MM.1S (cell line): Measurements from ENCODE around the gene PTGFR.

Experiments
- DNase-seq: peaks from one replicate; pipeline ENCODE4 v3.0.0-alpha.2; 2015
- H2AFZ ChIP-seq: fragments of 300-600 bp; sonication (generic); 2 replicates; pipeline ENCODE4 v1.6.0; 2016; ENCODE audit warnings: antibody characterized with exemption, low read length
- H3F3A ChIP-seq: fragments of 300-600 bp; sonication (generic); 2 replicates; pipeline ENCODE4 v1.6.1; 2016; ENCODE audit warnings: mild to moderate bottlenecking, antibody characterized with exemption, low read length, moderate library complexity, mixed read lengths; ENCODE audit not compliant: insufficient read depth
- H3K27ac ChIP-seq: fragments of 300-600 bp; sonication (generic); 2 replicates; pipeline ENCODE4 v1.5.1; 2016; ENCODE audit warnings: mild to moderate bottlenecking, low read length
- H3K27me3 ChIP-seq: fragments of 300-600 bp; sonication (generic); replicated peaks from 2 replicates; pipeline ENCODE4 v1.6.0; 2016; ENCODE audit warnings: low read length; ENCODE audit not compliant: insufficient read depth
- H3K36me3 ChIP-seq: fragments of 300-600 bp; sonication (generic); replicated peaks from 2 replicates; pipeline ENCODE4 v1.6.1; 2016; ENCODE audit warnings: mild to moderate bottlenecking, low read length, mixed read lengths; ENCODE audit not compliant: insufficient read depth
- H3K4me1 ChIP-seq: fragments of 300-600 bp; sonication (generic); 2 replicates; pipeline ENCODE4 v1.6.1; 2016; ENCODE audit warnings: low read length, mixed read lengths
- H3K4me2 ChIP-seq: fragments of 300-600 bp; sonication (generic); 2 replicates; pipeline ENCODE4 v1.6.0; 2016; ENCODE audit warnings: low read depth, low read length
- H3K4me3 ChIP-seq: fragments of 300-600 bp; sonication (generic); 2 replicates; pipeline ENCODE4 v1.5.1; 2016; ENCODE audit warnings: low read length, mixed read lengths
- H3K79me2 ChIP-seq: fragments of 300-600 bp; sonication (generic); 2 replicates; pipeline ENCODE4 v1.6.1; 2016; ENCODE audit warnings: mixed run types, low read length, mixed read lengths
- H3K9ac ChIP-seq: fragments of 300-600 bp; sonication (generic); 2 replicates; pipeline ENCODE4 v1.6.1; 2016; ENCODE audit warnings: low read length, mixed read lengths
- H3K9me2 ChIP-seq: fragments of 300-600 bp; sonication (generic); replicated peaks from 2 replicates; pipeline ENCODE4 v1.6.1; 2016; ENCODE audit warnings: mild to moderate bottlenecking, low read length, mixed read lengths; ENCODE audit not compliant: insufficient read depth
- H3K9me3 ChIP-seq: fragments of 300-600 bp; sonication (generic); replicated peaks from 2 replicates; pipeline ENCODE4 v1.6.1; 2016; ENCODE audit warnings: mild to moderate bottlenecking, low read length, mixed read lengths; ENCODE audit not compliant: insufficient read depth
- H4K20me1 ChIP-seq: fragments of 300-600 bp; sonication (generic); 2 replicates; pipeline ENCODE4 v1.6.1; 2016; ENCODE audit warnings: mild to moderate bottlenecking, low read length, moderate library complexity, mixed read lengths; ENCODE audit not compliant: insufficient read depth
- CTCF ChIP-seq: fragments of 300-600 bp; sonication (generic); IDR thresholded peaks from 2 replicates; pipeline ENCODE4 v1.5.1; 2016; ENCODE audit warnings: antibody characterized with exemption, low read length, mixed read lengths
- EZH2 ChIP-seq: fragments of 300-600 bp; sonication (generic); optimal IDR thresholded peaks from 2 replicates; pipeline ENCODE3; 2017; ENCODE audit warnings: low read depth, mild to moderate bottlenecking, antibody characterized with exemption, low read length, mixed read lengths
- EZH2phosphoT487 ChIP-seq: fragments of 300-600 bp; sonication (generic); IDR thresholded peaks from 2 replicates; pipeline ENCODE4 v1.6.1; 2018; ENCODE audit warnings: antibody characterized with exemption, low read length

The PTGFR gene

GRCh38 chr1:78549891-78550290, 59.1 kb downstream of the PTGFR start:
- no peak overlapping the region for H3K9ac ChIP-seq
- no peaks in the 10 kb centered on the region for H3K4me1 ChIP-seq
- no peaks in the 10 kb centered on the region for H4K20me1 ChIP-seq
- H2AFZ ChIP-seq: no peak overlapping the region
- no peaks in the 10 kb centered on the region for H3K9me2 ChIP-seq
- H3K79me2 ChIP-seq: no peaks in the 10 kb centered on the region
- no peaks in the 10 kb centered on the region for H3K27me3 ChIP-seq
- H3K4me3 ChIP-seq: no peak overlapping the region
- TF ChIP-seq CTCF (no peak), EZH2phosphoT487 (no peak), EZH2 (no peak)
- no peaks in the 10 kb centered on the region for H3K36me3 ChIP-seq
- no peak for DNase-seq
- no peak overlapping the region for H3K4me2 ChIP-seq
- H3K9me3 ChIP-seq: no peaks in the 10 kb centered on the region
- no peak overlapping the region for H3K27ac ChIP-seq
- no peaks in the 10 kb centered on the region for H3F3A ChIP-seq

- H3K36me3 ChIP-seq: no peaks in the 10 kb centered on the region
- H3K79me2 ChIP-seq: no peaks in the 10 kb centered on the region
- H3F3A ChIP-seq: no peaks in the 10 kb centered on the region
- DNase-seq: peak; percentile 18
- H3K9me3 ChIP-seq: no peaks in the 10 kb centered on the region
- no peaks in the 10 kb centered on the region for H3K9me2 ChIP-seq
- no peaks in the 10 kb centered on the region for H3K27me3 ChIP-seq
- no peak overlapping the region for H2AFZ ChIP-seq
- no peaks in the 10 kb centered on the region for H3K4me1 ChIP-seq
- H3K4me2 ChIP-seq: no peak overlapping the region
- H3K27ac ChIP-seq: no peak overlapping the region
- no peak overlapping the region for H3K4me3 ChIP-seq
- no peaks in the 10 kb centered on the region for H4K20me1 ChIP-seq
- TF ChIP-seq EZH2phosphoT487: no peak
- TF ChIP-seq CTCF: peak; percentile 27
- TF ChIP-seq EZH2: no peak
- no peak overlapping the region for H3K9ac ChIP-seq
Observed at GRCh38 chr1:78553859-78554258, 63.1 kb downstream of the PTGFR start.

- H3K4me1 ChIP-seq: no peaks in the 10 kb centered on the region
- H3K27me3 ChIP-seq: no peaks in the 10 kb centered on the region
- DNase-seq: no peak
- H3K9me2 ChIP-seq: no peaks in the 10 kb centered on the region
- TF ChIP-seq CTCF (no peak), EZH2 (no peak), EZH2phosphoT487 (no peak)
- H3K36me3 ChIP-seq: no peaks in the 10 kb centered on the region
- H3K9me3 ChIP-seq: no peaks in the 10 kb centered on the region
- H3K4me2 ChIP-seq: no peak overlapping the region
- no peaks in the 10 kb centered on the region for H4K20me1 ChIP-seq
- H3K9ac ChIP-seq: no peak overlapping the region
- H3K27ac ChIP-seq: no peak overlapping the region
- H3F3A ChIP-seq: no peaks in the 10 kb centered on the region
- H3K4me3 ChIP-seq: no peak overlapping the region
- H3K79me2 ChIP-seq: no peaks in the 10 kb centered on the region
- no peak overlapping the region for H2AFZ ChIP-seq
Observed at GRCh38 chr1:78554840-78555239, 64.1 kb downstream of the PTGFR start.

GRCh38 chr1:78559680-78560079, 68.9 kb downstream of the PTGFR start:
- Histone ChIP-seq H3K4me2 (no peak overlapping the region), H3K27me3 (no peaks in the 10 kb centered on the region), H3F3A (no peaks in the 10 kb centered on the region), H2AFZ (no peak overlapping the region), H3K27ac (no peak overlapping the region), H3K36me3 (no peaks in the 10 kb centered on the region), H3K9me2 (no peaks in the 10 kb centered on the region), H4K20me1 (no peaks in the 10 kb centered on the region), H3K4me3 (no peak overlapping the region), H3K4me1 (no peaks in the 10 kb centered on the region), H3K79me2 (no peaks in the 10 kb centered on the region), H3K9me3 (no peaks in the 10 kb centered on the region), H3K9ac (no peak overlapping the region)
- TF ChIP-seq CTCF (no peak), EZH2phosphoT487 (no peak)
- no peak for DNase-seq
